Right ventricle myocardium inferior (tissue), 1 donor: Measurements from ENCODE around the gene GID8. TPM values are rescaled to one million over a fixed set of nuclear protein-coding genes. Genes with fewer than 3 reads are reported as not detected.

Source experiments
- ATAC-seq: fragments of 200-7000 bp; cut with Tn5 transposase; one replicate; pipeline ENCODE4 v1.9.1; 2020; ENCODE audit warnings: mild to moderate bottlenecking, moderate library complexity
- DNase-seq: peaks from one replicate; pipeline ENCODE4 v3.0.0; 2021; ENCODE audit errors: missing footprints
- intact Hi-C: fragments of 100-400 bp; cut with DNase I; formaldehyde crosslinking; loops from one replicate; pipeline ENCODE4 v1.11.0; 2022
- total RNA-seq: library from RNA; stranded (reverse); fragmentation: NEBNext Ultra II Directional; extraction: Animal tissue kit (Norgen Biotek cat#: 25700); gene quantifications from one replicate; pipeline ENCODE4 v1.2.1, GENCODE V29; 2021
- donor health status: DM: no; HTN: yes; CAD: no; lungs with severe emphysema.

GID8 gene
- total RNA-seq, 1 donor from 2014 or later, result 16.1 TPM

- no peak for DNase-seq
- no peak for ATAC-seq
- intact Hi-C loops, result no loop called here
Observed at GRCh38 chr20:62933966-62934365, 4.0 kb upstream of the GID8 start.

GRCh38 chr20:62935204-62935967 lies 2.6 kb upstream of the GID8 start:
- DNase-seq (no peak), ATAC-seq (no peak)
- intact Hi-C loops, result loop anchor here (5.0 kb wide), 1 partner anchor 33 kb away; no protein-coding TSS in a partner anchor

DNA sequence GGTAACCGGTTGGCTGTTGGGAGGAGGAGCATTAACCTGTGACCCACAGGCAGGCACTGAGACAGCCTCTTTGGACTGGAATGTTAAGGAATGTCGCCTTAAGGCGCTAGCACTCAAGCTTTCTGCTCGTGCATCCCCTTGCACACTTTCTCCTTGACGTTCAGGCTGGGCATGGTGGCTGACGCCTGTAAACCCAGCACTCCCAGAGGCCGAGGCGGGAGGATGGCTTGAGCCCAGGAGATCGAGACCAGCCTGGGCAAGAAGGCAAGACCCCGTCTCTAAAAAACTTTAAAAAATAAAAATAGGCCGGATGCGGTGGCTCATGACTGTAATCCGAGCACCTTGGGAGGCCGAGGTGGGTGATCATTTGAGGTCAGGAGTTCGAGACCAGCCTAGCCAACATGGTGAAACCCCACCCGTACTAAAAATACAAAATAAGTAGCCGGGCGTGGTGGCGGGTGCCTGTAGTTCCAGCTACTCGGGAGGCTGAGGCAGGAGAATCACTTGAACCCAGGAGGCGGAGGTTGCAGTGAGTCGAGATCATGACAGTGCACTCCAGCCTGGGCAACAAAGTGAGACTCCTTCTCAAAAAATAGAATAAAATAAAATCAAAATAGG lies 1.9 kb upstream of the GID8 start:
- ATAC-seq, result no peak
- no peak for DNase-seq
- intact Hi-C loops, result loop anchor here (5.0 kb wide), 1 partner anchor 34 kb away; no protein-coding TSS in a partner anchor

DNA sequence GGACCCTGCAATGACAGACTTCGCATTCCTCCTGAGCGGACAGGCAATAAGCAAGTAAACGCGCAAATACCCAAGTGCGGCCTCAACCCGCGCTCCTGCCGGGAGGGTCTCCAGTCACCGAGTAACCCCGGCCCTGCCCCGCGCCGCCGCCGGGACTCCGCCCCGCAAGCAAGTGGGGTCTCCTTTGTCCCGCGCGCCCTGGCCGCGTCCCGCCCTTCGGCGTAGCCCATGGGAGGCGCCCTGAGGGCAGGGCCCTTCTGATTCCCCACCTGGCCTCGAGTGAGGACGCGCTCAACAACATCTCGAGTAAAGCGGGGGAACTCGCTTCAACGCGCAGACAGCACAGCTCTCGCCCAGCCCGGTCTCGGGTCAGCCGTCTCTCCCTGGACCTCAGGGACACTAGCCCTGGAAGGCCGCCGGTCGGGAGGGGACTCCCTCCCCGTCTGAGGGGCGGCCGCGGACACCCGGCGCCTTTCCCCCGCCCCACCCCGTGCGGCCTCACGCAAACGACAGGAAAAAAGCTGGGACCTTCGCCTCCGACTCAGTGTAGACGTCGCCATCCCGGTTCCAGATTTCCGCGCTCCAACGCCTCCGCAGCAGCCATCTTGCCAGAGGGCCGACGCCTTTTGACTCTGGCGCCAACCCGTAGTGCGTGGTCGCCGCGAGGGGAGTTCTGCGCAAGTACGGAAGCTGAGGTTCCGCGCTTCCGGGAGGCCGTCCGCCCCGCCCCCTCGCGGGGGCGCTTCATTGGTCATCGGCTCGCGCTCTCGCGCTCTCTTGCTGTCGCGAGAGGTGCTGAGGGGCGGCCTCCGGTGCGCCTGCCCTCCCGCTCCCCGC lies 461 bp upstream of the GID8 start:
- intact Hi-C loops, result loop anchor here (5.0 kb wide), 1 partner anchor 35 kb away; no protein-coding TSS in a partner anchor
- ATAC-seq (peak; percentile 96), DNase-seq (peak; percentile 98)

- DNase-seq (no peak), ATAC-seq (no peak)
- intact Hi-C loops, result no loop called here
Observed at GRCh38 chr20:62940875-62941274, 2.9 kb downstream of the GID8 start.

GRCh38 chr20:62941792-62942191 lies 3.8 kb downstream of the GID8 start:
- DNase-seq, result no peak
- ATAC-seq, result no peak
- intact Hi-C loops, result no loop called here

DNA sequence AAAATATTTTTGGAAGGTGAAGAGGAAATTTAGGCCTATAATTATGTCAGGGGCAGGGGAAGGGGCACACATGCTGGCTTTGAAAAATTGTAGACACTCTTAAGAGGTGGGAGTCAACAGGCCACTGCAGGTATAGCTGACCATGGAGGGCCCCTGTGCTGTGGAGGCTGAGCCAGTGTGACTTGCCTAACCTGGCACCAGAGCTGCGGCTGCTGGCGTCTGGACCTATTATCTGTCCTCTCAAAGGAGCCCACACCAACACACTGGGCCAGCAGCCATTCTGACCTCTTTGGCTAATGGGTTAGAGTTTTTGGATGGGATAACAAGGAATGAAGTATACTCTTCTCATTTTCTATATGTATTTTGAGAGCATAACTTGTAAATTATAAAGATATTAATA lies 4.5 kb downstream of the GID8 start:
- ATAC-seq (no peak), DNase-seq (peak; percentile 67)
- intact Hi-C loops, result no loop called here

GRCh38 chr20:62943396-62943795 lies 5.4 kb downstream of the GID8 start:
- peak; percentile 53 for DNase-seq
- ATAC-seq, result no peak
- intact Hi-C loops, result no loop called here

GRCh38 chr20:62944184-62944583 lies 6.2 kb downstream of the GID8 start:
- intact Hi-C loops, result no loop called here
- no peak for ATAC-seq
- DNase-seq, result peak; percentile 57

- ATAC-seq, result no peak
- no peak for DNase-seq
- intact Hi-C loops, result no loop called here
Observed at GRCh38 chr20:62944746-62945145, 6.8 kb downstream of the GID8 start.

- DNase-seq (peak; percentile 68), ATAC-seq (peak; percentile 4)
- intact Hi-C loops, result no loop called here
Observed at GRCh38 chr20:62945771-62946339, 7.9 kb downstream of the GID8 start.

DNA sequence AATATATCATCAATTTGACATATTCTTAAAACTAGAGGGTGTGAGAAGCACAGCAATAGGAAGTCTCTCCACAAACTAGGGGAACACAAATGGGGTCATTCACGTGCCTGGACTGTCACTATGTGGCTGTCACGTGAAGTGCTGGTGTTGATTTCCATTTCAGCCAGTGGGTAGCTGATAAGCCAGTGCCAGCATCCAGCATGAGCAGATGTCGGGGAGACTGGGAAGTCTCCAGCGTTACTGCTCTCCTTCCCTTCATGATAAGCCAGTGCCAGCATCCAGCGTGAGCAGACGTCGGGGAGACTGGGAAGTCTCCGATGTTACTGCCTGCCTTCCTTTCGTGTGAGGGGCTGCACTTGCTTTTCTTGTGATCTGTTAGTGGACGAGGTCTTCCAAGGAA lies 9.0 kb downstream of the GID8 start:
- ATAC-seq (peak; percentile 85), DNase-seq (no peak)
- intact Hi-C loops, result no loop called here

DNA sequence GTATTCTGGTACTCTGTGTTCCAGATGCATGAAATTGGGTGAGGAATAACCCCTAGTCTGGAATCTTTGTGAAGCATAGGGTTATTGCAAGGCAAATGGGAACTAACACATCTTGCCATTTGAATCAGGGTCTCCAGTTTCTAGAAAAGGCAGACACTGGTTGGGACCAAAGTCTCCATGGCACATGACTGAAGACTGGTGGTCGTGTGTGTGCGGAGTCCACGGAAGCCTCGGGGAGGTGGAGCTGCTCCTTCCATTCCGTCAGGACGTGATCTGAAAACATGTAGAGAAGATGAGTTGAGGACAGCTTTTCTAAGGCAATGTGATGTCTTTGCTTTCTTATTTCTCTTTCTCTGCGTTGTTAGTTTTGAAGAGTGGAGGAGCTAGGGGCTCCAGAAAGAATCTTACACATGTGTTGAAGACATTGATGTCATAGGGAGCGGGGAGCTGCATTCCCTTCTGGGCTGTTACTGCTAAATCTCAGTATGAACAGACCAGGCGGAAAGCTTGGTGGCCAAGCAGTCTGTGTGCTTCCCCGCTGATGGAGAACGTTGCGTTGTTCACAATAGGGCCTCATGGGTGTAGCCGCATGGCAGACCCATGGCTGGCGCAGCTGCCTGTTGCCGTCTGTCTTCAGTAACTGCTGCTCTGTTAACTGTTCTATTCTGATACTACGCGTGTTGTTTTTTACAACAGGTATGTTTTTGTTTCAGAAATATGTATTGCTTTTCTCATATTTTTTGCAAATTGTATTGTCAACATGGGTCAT lies 9.8 kb downstream of the GID8 start:
- no peak for DNase-seq
- intact Hi-C loops, result no loop called here
- ATAC-seq, result no peak

GRCh38 chr20:62949153-62949821 lies 11.3 kb downstream of the GID8 start:
- DNase-seq (no peak), ATAC-seq (no peak)
- intact Hi-C loops, result no loop called here

GRCh38 chr20:62949962-62950361 lies 12.0 kb downstream of the GID8 start:
- no peak for ATAC-seq
- intact Hi-C loops, result no loop called here
- DNase-seq, result no peak

GRCh38 chr20:62950741-62951140 lies 12.8 kb downstream of the GID8 start:
- ATAC-seq (no peak), DNase-seq (no peak)
- intact Hi-C loops, result no loop called here

- intact Hi-C loops, result no loop called here
- ATAC-seq (no peak), DNase-seq (peak; percentile 65)
Observed at GRCh38 chr20:62951143-62951895, 13.4 kb downstream of the GID8 start.
